GM20431 (cell line): ENCODE data around the gene PTPRM.

ENCODE experiments used
- in situ Hi-C: fragments of 300-500 bp; cut with MseI, MboI; formaldehyde crosslinking; loops from one replicate; pipeline ENCODE4 v1.15.0; 2020; ENCODE audit warnings: low sequenced_read_pairs; ENCODE audit not compliant: unreplicated experiment

Gene PTPRM

GRCh38 chr18:7748251-7749007 is 181.3 kb downstream of the PTPRM start:
- in situ Hi-C loops: no loop called here

DNA sequence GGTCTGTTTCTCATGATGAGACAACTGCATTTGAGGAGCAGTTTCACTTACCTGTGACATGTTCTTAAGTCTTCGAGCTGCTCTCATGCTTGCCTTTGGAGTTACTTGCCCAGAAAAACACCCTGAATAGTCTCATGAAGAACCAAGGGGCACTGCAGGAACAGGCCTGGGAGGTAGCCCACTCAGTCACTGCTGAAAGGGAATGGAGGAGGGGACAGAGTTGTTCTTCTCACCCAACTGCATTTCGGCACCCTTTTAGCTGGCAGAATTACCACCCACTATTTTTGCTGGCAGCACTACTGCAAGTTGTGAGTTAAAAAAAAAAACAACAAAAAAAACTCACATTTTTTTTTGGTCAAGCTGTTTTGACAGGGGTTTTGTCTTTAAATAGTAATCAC is 181.9 kb downstream of the PTPRM start:
- in situ Hi-C loops: no loop called here

GRCh38 chr18:7749510-7749981 is 182.4 kb downstream of the PTPRM start:
- in situ Hi-C loops: no loop called here

GRCh38 chr18:7750095-7750663 is 183.1 kb downstream of the PTPRM start:
- in situ Hi-C loops: no loop called here

DNA sequence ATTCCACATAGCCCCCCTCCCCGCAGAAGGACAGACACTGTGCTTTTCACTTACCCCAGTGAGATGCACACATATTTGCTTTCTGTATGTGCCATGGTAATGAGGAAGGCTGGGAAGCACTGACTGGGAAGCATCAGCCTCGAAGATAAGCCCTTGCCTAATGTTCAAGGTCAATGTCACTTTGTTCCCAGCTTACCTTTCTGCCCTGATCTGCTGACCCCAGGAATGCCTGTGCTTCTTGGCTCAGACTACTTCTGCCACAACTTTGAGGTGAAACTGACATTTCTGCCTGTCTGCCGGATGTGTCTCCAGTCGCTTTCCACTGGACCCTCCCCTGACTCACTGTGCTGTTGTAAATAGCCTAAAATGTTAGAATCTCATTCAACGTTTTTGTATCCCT is 183.8 kb downstream of the PTPRM start:
- in situ Hi-C loops: no loop called here

DNA sequence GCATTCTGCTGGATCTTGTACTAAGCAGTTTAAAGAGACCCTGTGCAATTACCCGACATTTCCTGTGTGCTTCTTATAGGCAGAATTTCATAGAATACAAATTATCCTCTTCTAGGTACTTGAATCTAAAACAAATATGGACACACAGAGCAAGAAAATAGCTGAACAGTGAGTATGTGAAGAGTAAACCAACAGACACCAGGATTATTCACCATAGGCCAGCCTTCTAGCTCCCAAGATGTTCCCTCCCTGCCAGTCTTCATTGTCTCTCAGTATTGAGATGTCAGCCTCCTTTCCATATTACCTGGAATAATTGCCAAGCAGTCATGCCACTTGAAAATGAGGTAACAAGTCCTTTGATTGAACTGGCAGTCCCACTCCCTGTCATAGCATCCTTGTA is 187.1 kb downstream of the PTPRM start:
- in situ Hi-C loops: no loop called here

- in situ Hi-C loops: no loop called here
Measured at GRCh38 chr18:7754725-7755181, 187.6 kb downstream of the PTPRM start.

- in situ Hi-C loops: no loop called here
Measured at GRCh38 chr18:7755753-7756475, 188.8 kb downstream of the PTPRM start.

- in situ Hi-C loops: no loop called here
Measured at GRCh38 chr18:7757175-7757574, 190.1 kb downstream of the PTPRM start.

GRCh38 chr18:7758764-7759163 is 191.6 kb downstream of the PTPRM start:
- in situ Hi-C loops: no loop called here

- in situ Hi-C loops: no loop called here
Measured at GRCh38 chr18:7760967-7761948, 194.1 kb downstream of the PTPRM start.

- in situ Hi-C loops: no loop called here
Measured at GRCh38 chr18:7764405-7764804, 197.3 kb downstream of the PTPRM start.

GRCh38 chr18:7766346-7766745 is 199.2 kb downstream of the PTPRM start:
- in situ Hi-C loops: no loop called here

- in situ Hi-C loops: no loop called here
Measured at GRCh38 chr18:7766817-7767216, 199.7 kb downstream of the PTPRM start.

GRCh38 chr18:7770908-7771307 is 203.8 kb downstream of the PTPRM start:
- in situ Hi-C loops: no loop called here

- in situ Hi-C loops: no loop called here
Measured at GRCh38 chr18:7772510-7772888, 205.4 kb downstream of the PTPRM start.

DNA sequence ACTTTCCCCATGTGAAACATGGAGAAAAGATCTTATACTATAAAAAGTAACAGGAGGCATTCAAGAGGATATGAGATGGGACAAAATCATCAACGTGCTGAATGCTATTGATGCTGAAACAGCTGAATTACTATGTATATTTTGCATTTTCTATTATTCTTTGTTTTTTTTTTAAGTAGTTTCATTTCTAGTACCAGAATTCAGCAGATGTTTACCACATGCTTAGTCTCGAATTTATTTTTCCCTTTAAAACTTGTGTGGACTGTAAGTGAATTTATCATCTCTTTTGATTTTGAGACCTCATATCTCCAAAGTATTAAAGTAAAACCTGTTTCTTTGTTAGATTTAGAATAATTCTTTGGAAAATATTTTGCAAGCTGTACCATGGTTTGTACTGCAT is 205.8 kb downstream of the PTPRM start:
- in situ Hi-C loops: no loop called here

DNA sequence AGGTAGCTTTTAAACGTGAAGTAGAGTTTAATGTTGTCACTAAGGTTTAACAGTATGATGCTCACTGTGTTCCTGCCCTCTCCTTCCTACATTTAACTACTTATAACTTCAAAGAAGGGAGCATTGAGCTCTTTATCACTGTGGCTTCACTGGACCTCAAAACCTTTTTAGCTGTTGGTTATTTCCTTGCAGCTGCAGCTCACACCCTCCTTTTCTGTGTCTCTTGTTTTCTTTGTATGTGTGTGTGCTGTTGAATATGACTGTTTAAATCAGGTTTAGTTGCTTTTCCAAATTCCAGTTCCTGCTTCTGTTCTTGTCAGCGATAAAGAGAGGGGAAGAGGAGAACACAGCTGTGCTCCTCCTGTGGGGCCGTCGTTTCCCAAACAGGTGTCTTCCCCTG is 208.0 kb downstream of the PTPRM start:
- in situ Hi-C loops: no loop called here

DNA sequence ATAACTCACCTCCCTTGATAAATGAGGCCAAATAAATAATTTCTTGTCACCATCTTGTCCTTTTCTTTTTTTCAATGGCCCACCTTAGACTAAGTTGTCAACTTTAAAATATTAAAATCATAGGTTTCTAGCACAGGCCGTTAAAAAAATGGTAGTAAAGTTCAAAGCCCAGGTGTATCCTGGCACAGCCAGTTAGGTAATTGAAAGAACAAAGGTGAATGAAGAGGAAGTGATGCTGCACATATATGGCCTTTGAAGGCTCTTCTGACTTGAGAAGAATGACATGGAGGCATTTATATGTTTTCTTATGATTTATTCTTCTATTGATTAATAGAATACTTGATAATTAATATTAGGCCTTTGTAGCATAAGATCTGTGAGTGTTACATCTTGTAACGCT is 208.7 kb downstream of the PTPRM start:
- in situ Hi-C loops: no loop called here

DNA sequence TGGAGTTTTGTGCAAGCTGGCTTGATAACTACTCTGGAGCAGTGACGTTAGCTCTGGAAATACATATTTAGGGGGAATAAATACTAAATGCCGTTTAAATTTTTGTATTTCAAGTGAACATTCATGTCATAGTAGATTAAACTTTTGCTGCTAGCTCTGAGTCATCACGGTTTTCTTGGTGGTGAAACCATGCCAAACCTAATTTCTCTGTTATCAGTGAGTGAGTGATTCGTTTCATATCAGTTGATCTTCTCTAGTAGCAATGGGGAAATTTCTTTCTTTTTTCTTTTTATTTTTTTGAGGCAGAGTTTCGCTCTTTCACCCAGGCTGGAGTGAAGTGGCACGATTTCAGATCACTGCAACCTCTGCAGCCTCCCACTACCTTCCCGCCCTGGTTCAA is 211.1 kb downstream of the PTPRM start:
- in situ Hi-C loops: no loop called here
